ENCODE measurements around the gene PLCXD3.

Gene PLCXD3

GRCh38 chr5:41281215-41281810 lies 229.1 kb downstream of the PLCXD3 start:
- DNase-seq (ENCODE audit: low spot score) = no peak

- no peak for DNase-seq (ENCODE audit: low spot score)
These were observed 231.4 kb downstream of the PLCXD3 start for GRCh38 chr5:41279040-41279439.

- DNase-seq (ENCODE audit: low spot score) = peak; percentile 8
These were observed 232.7 kb downstream of the PLCXD3 start for GRCh38 chr5:41277476-41278245.

DNA sequence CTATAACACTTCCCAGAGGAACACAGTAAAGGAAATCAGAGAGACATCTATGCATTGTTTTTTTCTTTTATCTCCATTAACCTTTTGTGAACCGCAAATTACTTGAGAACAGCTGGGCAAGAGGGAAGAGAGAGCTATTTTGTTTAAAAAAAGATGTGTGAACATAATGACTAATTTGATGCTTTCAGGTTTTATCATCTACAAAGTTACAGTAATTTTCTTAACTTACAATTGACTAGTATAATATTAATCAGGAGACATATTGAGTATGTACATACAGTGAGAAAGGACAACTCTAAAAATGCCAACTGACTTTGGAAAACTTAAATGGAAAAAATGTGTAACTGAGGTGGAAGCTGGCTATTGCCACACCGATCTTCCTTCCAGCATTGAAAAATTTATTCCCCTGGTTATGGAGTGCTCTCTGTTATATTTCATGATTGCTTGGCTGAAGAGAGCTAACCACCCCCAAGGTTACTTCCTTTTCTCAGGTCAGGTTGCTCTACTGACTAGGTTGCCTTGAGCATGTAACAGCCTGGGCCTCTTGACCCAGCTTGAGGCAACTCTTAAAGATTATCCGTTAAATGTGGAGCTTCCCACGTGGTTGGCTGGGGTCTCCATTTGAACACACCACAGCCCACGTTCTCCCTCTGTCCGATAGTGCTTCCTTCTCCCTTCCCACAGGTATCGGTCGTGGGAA lies 234.4 kb downstream of the PLCXD3 start:
- no peak for DNase-seq (ENCODE audit: low spot score)

DNA sequence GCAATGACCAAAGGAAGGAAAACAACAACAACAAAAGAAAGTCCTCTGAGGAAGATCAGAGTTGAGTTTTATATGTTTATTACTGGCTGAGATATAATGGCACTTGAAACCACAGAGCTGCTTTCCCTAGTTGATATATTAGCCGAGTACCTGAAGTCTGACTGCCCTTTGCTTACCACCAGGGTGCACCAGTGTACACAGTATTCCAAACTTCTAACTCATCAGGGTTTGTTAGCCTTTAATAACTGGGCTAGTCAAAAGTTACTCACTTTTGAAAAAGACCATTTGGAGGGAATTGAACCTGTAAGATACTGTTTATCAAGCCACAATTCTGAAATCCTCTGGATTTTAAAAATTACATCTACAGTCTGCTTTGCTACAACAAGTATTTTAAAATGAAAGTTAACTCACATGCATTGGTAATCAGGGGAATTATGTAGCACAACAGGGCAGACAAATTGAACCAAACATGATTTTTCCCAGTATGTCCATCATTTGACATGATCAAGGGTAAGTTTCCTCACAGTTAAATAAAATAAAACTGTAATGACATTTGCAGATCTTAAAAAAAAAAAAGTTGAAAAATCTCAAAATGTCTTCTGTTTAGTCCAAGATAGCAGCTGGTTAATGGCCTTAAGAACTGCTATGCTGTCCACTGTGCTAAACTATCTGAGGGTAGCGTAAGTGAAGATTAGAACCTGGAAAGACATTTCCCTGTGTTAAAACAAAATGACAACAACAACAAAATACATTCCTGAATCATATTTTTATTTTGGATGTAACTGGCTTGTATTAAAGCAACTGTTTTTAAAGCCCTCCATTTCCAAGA lies 239.8 kb downstream of the PLCXD3 start:
- DNase-seq (ENCODE audit: low spot score) = peak; percentile 86

GRCh38 chr5:41268894-41269293 lies 241.5 kb downstream of the PLCXD3 start:
- no peak for DNase-seq (ENCODE audit: low spot score)

DNA sequence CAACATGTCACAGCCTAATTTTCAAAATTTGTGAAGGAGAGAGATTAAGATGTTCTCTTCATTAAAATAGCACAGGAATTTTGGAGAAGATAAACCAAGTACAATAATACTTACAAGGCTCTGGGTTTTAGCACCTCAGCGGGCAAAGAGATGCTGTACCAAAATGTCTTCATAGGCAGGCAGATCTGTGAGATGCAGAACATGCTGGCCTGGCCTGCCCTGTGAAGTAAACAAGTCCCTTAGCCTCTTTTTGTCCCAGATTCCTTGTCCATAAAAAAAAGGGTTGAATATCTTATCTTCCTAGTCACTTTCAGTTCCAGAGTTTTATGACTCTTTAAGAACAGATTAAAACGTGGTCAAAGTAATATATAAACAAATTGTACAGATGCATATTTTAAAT lies 244.0 kb downstream of the PLCXD3 start:
- DNase-seq (ENCODE audit: low spot score) = no peak

DNA sequence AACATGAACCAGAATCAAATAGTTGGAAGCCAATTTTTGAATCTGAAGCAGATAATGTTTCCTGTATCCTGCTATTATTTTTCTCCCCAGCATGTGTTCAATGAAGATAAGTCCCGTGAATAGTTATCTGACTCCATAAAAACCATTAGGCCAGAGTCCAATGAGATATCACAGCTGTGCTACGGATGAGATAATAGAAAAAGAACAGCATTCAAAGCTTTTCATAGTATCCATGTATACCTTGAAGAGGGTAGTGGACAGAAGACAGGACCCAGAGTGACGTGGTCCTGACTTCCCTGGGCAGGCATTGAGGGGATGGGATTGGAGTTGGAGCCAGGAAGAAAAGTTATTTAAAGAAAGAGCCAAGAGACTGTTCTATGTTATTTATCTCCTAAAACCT lies 246.4 kb downstream of the PLCXD3 start:
- no peak for DNase-seq (ENCODE audit: low spot score)

GRCh38 chr5:41263335-41263734 lies 247.1 kb downstream of the PLCXD3 start:
- no peak for DNase-seq (ENCODE audit: low spot score)
